ENCODE data around the gene MFSD2A. TPM values are rescaled to one million over a fixed set of nuclear protein-coding genes. Genes with fewer than 3 reads are reported as not detected.

MFSD2A gene
- polyA plus RNA-seq, 1 of the 3 experiments (the other 2 are of a cell fraction): 6.3 TPM

GRCh38 chr1:39907528-39908453 lies 47.2 kb upstream of the MFSD2A start:
- no peak overlapping the region for H3K4me3 ChIP-seq (ENCODE audit: low read depth in 2 of 2, low read length in 1 of 2)
- H3K4me2 ChIP-seq: no peak overlapping the region
- ChIA-PET POLR2A (no interaction called here), CTCF (interaction anchor here (0.6 to 3.3 kb wide), 6 partner anchors 12 to 125 kb away, joined by 3 to 11 read pairs (median 4); no protein-coding TSS in a partner anchor)
- H3K27me3 ChIP-seq (ENCODE audit: insufficient read depth): peaks cover 12% of the 10 kb centered on the region; the same call in 1 of the 2 replicates
- no peaks in the 10 kb centered on the region for H3K36me3 ChIP-seq (replicated peaks in 1 of 2; ENCODE audit: control insufficient read depth in 1 of 2, insufficient read depth in 2 of 2, low read length in 1 of 2)
- H3K9me2 ChIP-seq: no peaks in the 10 kb centered on the region
- H4K20me1 ChIP-seq (ENCODE audit: insufficient read depth): no peaks in the 10 kb centered on the region
- no peak overlapping the region for H3K27ac ChIP-seq (ENCODE audit: low read depth in 2 of 2, low read length in 1 of 2)
- H3K9me3 ChIP-seq: no peaks in the 10 kb centered on the region
- no peak overlapping the region for H3K9ac ChIP-seq
- no peaks in the 10 kb centered on the region; a peak in 1 of 4 replicates for H3K4me1 ChIP-seq (ENCODE audit: control insufficient read depth in 1 of 2, insufficient read depth in 2 of 2, low read depth in 1 of 2, low read length in 1 of 2)
- WGBS (ENCODE audit: low lambda C conversion rate): 54% methylated on average over 3 of the region's 3 CpGs
- H3F3A ChIP-seq (replicated peaks; ENCODE audit: insufficient read depth): no peaks in the 10 kb centered on the region
- H3K79me2 ChIP-seq (ENCODE audit: insufficient read depth): no peaks in the 10 kb centered on the region
- no peak for DNase-seq
- TF ChIP-seq MXI1 (IDR thresholded peaks at IDR 0.05; ENCODE audit: low read depth, low read length): no peak
- no peak for TF ChIP-seq EZH2phosphoT487 (IDR thresholded peaks at IDR 0.05; ENCODE audit: borderline replicate concordance, low read depth)
- TF ChIP-seq FOXM1 (IDR thresholded peaks at IDR 0.05; ENCODE audit: low read depth): no peak
- no peak for TF ChIP-seq RCOR1 (IDR thresholded peaks at IDR 0.05; ENCODE audit: low read length)
- no peak for TF ChIP-seq USF1 (IDR thresholded peaks at IDR 0.05; ENCODE audit: borderline replicate concordance, low read depth)
- no peak for TF ChIP-seq SMC3 (IDR thresholded peaks at IDR 0.05; ENCODE audit: low read depth, low read length)
- TF ChIP-seq PBX3 (IDR thresholded peaks at IDR 0.05): no peak
- no peak for TF ChIP-seq RAD21 (IDR thresholded peaks at IDR 0.05; ENCODE audit: low read length)
- TF ChIP-seq TEAD4 (IDR thresholded peaks at IDR 0.05; ENCODE audit: borderline replicate concordance, insufficient read depth): no peak
- no peak for TF ChIP-seq SIN3A (IDR thresholded peaks at IDR 0.05; ENCODE audit: borderline replicate concordance, low read depth, low read length)
- no peak for TF ChIP-seq FOXJ3 (CRISPR knock-in tag; IDR thresholded peaks at IDR 0.05)
- TF ChIP-seq MAX (IDR thresholded peaks at IDR 0.05; ENCODE audit: low read depth): no peak
- no peak for TF ChIP-seq TCF12 (IDR thresholded peaks at IDR 0.05)
- no peak overlapping the region for H2AFZ ChIP-seq (ENCODE audit: low read depth)

- CTCF ChIA-PET: interaction anchor here (0.7 to 3.3 kb wide), 4 partner anchors 11 to 92 kb away, joined by 3 to 11 read pairs (median 6); no protein-coding TSS in a partner anchor
- TF ChIP-seq SIN3A (IDR thresholded peaks at IDR 0.05; ENCODE audit: borderline replicate concordance, low read depth, low read length) (no peak), EZH2phosphoT487 (IDR thresholded peaks at IDR 0.05; ENCODE audit: borderline replicate concordance, low read depth) (no peak), CHD2 (IDR thresholded peaks at IDR 0.05; ENCODE audit: low read length, partially characterized antibody) (no peak), MAX (IDR thresholded peaks at IDR 0.05; ENCODE audit: low read depth) (no peak), TEAD4 (IDR thresholded peaks at IDR 0.05; ENCODE audit: borderline replicate concordance, insufficient read depth) (no peak), TAF1 (IDR thresholded peaks at IDR 0.05; ENCODE audit: borderline replicate concordance, low read depth, low read length) (no peak), MEF2A (IDR thresholded peaks at IDR 0.05; ENCODE audit: borderline replicate concordance, low read depth) (no peak), USF1 (IDR thresholded peaks at IDR 0.05; ENCODE audit: borderline replicate concordance, low read depth) (no peak), ZBTB33 (IDR thresholded peaks at IDR 0.05; ENCODE audit: borderline replicate concordance, low read depth) (no peak), RAD21 (IDR thresholded peaks at IDR 0.05; ENCODE audit: low read length) (no peak), SMC3 (IDR thresholded peaks at IDR 0.05; ENCODE audit: low read depth, low read length) (no peak)
Observed at GRCh38 chr1:39908534-39908933, 46.4 kb upstream of the MFSD2A start.

More at GRCh38 chr1:39908534-39908933, 46.4 kb upstream of the MFSD2A start:
- Histone ChIP-seq H3K9me2 (no peaks in the 10 kb centered on the region), H3K9ac (no peak overlapping the region), H2AFZ (ENCODE audit: low read depth) (no peak overlapping the region), H3K4me1 (ENCODE audit: control insufficient read depth in 1 of 2, insufficient read depth in 2 of 2, low read depth in 1 of 2, low read length in 1 of 2) (no peaks in the 10 kb centered on the region), H3K36me3 (replicated peaks in 1 of 2; ENCODE audit: control insufficient read depth in 1 of 2, insufficient read depth in 2 of 2, low read length in 1 of 2) (no peaks in the 10 kb centered on the region), H4K20me1 (ENCODE audit: insufficient read depth) (no peaks in the 10 kb centered on the region), H3K4me3 (ENCODE audit: low read depth in 2 of 2, low read length in 1 of 2) (no peak overlapping the region), H3F3A (replicated peaks; ENCODE audit: insufficient read depth) (no peaks in the 10 kb centered on the region), H3K27me3 (ENCODE audit: insufficient read depth) (peaks cover 7% of the 10 kb centered on the region; the same call in 1 of the 2 replicates), H3K4me2 (no peak overlapping the region), H3K27ac (ENCODE audit: low read depth in 2 of 2, low read length in 1 of 2) (no peak overlapping the region), H3K79me2 (ENCODE audit: insufficient read depth) (no peaks in the 10 kb centered on the region), H3K9me3 (no peaks in the 10 kb centered on the region)
- 46% methylated on average over 2 of the region's 2 CpGs for WGBS (ENCODE audit: low lambda C conversion rate)
- DNase-seq: no peak
- POLR2A ChIA-PET: no interaction called here

All from SK-N-SH (cell line).